Measurements from ENCODE around the gene PCDH12.

DNA sequence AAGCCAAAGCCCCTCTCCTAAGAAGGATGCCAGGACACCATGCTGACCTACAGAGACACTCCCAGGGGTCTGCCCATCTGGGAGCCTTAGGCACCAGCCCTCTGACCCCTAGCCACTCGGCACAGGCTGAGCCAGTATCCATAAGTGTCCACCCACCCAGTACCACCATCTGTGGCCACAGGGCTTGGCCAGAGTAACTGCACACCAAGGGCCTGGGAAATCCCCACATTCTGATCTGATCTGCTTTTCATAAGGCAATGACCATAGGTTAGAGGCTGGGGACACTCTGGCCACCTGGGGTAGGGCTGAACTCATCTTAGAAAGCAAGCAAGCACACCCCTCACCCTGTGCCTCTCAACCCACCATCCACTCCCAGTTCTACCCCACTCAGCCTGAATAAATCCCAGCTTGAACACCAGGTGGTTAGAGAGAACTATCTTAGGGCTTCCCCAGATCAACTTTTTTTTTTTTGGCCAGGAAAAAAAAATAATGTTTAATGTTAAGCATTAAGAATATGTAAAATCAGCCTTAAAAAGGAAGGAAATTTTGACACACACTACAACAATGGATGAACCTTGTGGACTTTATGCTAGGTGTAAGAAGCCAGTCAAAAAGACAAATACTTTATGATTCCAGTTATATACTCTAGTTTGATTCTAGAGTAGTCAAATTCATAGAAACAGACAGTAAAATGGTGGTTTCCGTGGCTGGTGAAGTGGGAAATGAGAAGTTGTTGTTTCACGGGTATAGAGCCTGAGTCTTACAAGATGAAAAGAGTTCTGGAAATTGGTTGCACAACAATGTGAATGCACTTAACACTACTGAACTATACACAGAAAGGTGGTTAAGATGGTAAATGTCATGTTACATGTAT is 48.6 kb upstream of the PCDH12 start:
- TF ChIP-seq, protein P1, sequence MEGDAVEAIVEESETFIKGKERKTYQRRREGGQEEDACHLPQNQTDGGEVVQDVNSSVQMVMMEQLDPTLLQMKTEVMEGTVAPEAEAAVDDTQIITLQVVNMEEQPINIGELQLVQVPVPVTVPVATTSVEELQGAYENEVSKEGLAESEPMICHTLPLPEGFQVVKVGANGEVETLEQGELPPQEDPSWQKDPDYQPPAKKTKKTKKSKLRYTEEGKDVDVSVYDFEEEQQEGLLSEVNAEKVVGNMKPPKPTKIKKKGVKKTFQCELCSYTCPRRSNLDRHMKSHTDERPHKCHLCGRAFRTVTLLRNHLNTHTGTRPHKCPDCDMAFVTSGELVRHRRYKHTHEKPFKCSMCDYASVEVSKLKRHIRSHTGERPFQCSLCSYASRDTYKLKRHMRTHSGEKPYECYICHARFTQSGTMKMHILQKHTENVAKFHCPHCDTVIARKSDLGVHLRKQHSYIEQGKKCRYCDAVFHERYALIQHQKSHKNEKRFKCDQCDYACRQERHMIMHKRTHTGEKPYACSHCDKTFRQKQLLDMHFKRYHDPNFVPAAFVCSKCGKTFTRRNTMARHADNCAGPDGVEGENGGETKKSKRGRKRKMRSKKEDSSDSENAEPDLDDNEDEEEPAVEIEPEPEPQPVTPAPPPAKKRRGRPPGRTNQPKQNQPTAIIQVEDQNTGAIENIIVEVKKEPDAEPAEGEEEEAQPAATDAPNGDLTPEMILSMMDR (conservative IDR thresholded peaks at IDR 0.05; ENCODE audit: low read depth, low read length): no peak
- TF ChIP-seq EZH2 (IDR thresholded peaks at IDR 0.05; ENCODE audit: low read length, unreplicated experiment) (no peak), EZH2phosphoT487 (IDR thresholded peaks at IDR 0.05; ENCODE audit: borderline replicate concordance, low read length) (no peak)
